HG03103 (cell line): ENCODE measurements around the gene TMEM163.
A peak's percentile ranks its signal among the peaks of the same experiment; 100 is the strongest.
"Not testable (repeated sequence)": the region's sequence is repeated elsewhere in the genome, so short reads cannot be mapped to it uniquely, and the experiment has no call there.

ENCODE experiments used
- ATAC-seq: cut with Tn5 transposase; IDR thresholded peaks from one replicate; pipeline ENCODE4 v1.9.1; 2021; ENCODE audit warnings: low read depth; ENCODE audit not compliant: unreplicated experiment

TMEM163 gene

GRCh38 chr2:134718817-134719814 lies at the start of gene TMEM163:
Gene TMEM163 (minus strand): TSS chr2:134719000.
- ATAC-seq: peak; percentile 38

GRCh38 chr2:134766583-134766982 lies 47.8 kb upstream of the TMEM163 start:
- ATAC-seq: no peak

- ATAC-seq: no peak
These were observed 47.2 kb upstream of the TMEM163 start for GRCh38 chr2:134765987-134766386.

GRCh38 chr2:134764164-134764563 lies 45.4 kb upstream of the TMEM163 start:
- ATAC-seq: no peak

GRCh38 chr2:134763164-134763710 lies 44.4 kb upstream of the TMEM163 start:
- no peak for ATAC-seq

GRCh38 chr2:134762508-134762907 lies 43.7 kb upstream of the TMEM163 start:
- no peak for ATAC-seq

- no peak for ATAC-seq
These were observed 41.6 kb upstream of the TMEM163 start for GRCh38 chr2:134760385-134760784.

GRCh38 chr2:134758633-134759032 lies 39.8 kb upstream of the TMEM163 start:
- peak; percentile 89 for ATAC-seq

- ATAC-seq: not testable (repeated sequence)
These were observed 33.2 kb upstream of the TMEM163 start for GRCh38 chr2:134751981-134752380.

GRCh38 chr2:134745546-134745945 lies 26.7 kb upstream of the TMEM163 start:
- ATAC-seq: no peak

- no peak for ATAC-seq
These were observed 26.2 kb upstream of the TMEM163 start for GRCh38 chr2:134745023-134745422.

- ATAC-seq: peak; percentile 93
These were observed 21.1 kb upstream of the TMEM163 start for GRCh38 chr2:134739879-134740301.

GRCh38 chr2:134739236-134739878 lies 20.6 kb upstream of the TMEM163 start:
- no peak for ATAC-seq

GRCh38 chr2:134738141-134738870 lies 19.5 kb upstream of the TMEM163 start:
- no peak for ATAC-seq

- no peak for ATAC-seq
These were observed 18.9 kb upstream of the TMEM163 start for GRCh38 chr2:134737671-134738070.

- ATAC-seq: no peak
These were observed 17.5 kb upstream of the TMEM163 start for GRCh38 chr2:134736167-134736880.

- ATAC-seq: no peak
These were observed 9.4 kb upstream of the TMEM163 start for GRCh38 chr2:134728163-134728562.

- no peak for ATAC-seq
These were observed 8.6 kb upstream of the TMEM163 start for GRCh38 chr2:134727385-134727784.

- no peak for ATAC-seq
These were observed 7.8 kb upstream of the TMEM163 start for GRCh38 chr2:134726645-134727044.

- ATAC-seq: no peak
These were observed 7.1 kb upstream of the TMEM163 start for GRCh38 chr2:134725876-134726275.
